ENCODE results near the gene USP5.

- TF ChIP-seq, protein P1, sequence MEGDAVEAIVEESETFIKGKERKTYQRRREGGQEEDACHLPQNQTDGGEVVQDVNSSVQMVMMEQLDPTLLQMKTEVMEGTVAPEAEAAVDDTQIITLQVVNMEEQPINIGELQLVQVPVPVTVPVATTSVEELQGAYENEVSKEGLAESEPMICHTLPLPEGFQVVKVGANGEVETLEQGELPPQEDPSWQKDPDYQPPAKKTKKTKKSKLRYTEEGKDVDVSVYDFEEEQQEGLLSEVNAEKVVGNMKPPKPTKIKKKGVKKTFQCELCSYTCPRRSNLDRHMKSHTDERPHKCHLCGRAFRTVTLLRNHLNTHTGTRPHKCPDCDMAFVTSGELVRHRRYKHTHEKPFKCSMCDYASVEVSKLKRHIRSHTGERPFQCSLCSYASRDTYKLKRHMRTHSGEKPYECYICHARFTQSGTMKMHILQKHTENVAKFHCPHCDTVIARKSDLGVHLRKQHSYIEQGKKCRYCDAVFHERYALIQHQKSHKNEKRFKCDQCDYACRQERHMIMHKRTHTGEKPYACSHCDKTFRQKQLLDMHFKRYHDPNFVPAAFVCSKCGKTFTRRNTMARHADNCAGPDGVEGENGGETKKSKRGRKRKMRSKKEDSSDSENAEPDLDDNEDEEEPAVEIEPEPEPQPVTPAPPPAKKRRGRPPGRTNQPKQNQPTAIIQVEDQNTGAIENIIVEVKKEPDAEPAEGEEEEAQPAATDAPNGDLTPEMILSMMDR (IDR thresholded peaks at IDR 0.05; ENCODE audit: extremely low read depth in 1 of 2, insufficient read depth in 1 of 2, low read depth in 1 of 2, low read length in 2 of 2) = no peak
- no peak for TF ChIP-seq EZH2 (IDR thresholded peaks at IDR 0.05; ENCODE audit: borderline replicate concordance, low read depth, low read length, severe bottlenecking)
- peak; percentile 64 for TF ChIP-seq POLR2A (IDR thresholded peaks at IDR 0.05; ENCODE audit: low read depth, low read length)
- no peak for TF ChIP-seq MAX (IDR thresholded peaks at IDR 0.05; ENCODE audit: insufficient read depth, insufficient read length)
- TF ChIP-seq POLR2AphosphoS5 (IDR thresholded peaks at IDR 0.05; ENCODE audit: insufficient read depth, low read depth, low read length) = no peak
- TF ChIP-seq JUN (IDR thresholded peaks at IDR 0.05; ENCODE audit: borderline replicate concordance, insufficient read depth, insufficient read length, low read depth) = peak; percentile 75
- TF ChIP-seq FOS (IDR thresholded peaks at IDR 0.05; ENCODE audit: borderline replicate concordance, insufficient read depth, low read length) = no peak
Observed at GRCh38 chr12:6904280-6905276, 52.6 kb downstream of the USP5 start, which contains the start of gene LRRC23.
